ENCODE data around the gene MX2.

The MX2 gene

DNA sequence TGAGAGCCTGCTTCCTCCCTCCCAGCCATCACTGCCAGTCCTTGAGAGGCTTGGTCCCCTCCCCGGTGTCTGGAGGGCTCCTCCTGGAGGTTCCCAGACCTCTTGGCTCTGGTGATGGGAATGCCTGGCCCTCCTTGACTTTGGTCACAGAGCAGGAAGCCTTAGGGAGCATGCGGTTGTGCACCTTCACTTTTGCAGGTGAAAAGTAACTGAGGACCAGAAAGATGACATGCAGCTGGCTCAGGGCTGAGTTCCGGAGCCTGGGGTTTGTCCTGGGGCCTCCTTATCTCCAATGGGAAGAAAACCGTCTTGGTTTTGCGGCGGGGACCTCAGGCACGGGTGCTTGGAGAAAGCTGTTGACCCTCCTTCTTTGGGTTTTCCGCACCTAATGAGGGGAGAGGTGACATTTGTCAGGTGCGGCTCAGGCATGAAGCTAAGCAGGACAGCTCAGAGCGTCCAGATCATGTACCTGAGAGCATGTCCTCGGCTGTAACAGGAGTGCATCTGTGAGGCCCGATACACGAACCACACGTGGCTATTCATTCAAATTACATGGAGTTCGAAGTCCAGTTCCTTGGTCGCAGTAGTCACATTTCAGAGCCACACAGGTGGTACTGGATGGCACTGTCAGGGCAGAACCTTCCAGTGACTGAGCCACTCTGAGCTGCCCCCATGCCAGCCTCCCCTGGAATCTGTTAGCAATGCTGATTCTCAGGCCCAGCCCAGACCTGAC is 608 bp upstream of the MX2 start:
- H3F3A ChIP-seq (ENCODE audit: control insufficient read depth, insufficient read depth), result no peaks in the 10 kb centered on the region
- peaks cover 14% of the 10 kb centered on the region for H3K27me3 ChIP-seq (ENCODE audit: control insufficient read depth, low read length)
- TF ChIP-seq, protein P1, sequence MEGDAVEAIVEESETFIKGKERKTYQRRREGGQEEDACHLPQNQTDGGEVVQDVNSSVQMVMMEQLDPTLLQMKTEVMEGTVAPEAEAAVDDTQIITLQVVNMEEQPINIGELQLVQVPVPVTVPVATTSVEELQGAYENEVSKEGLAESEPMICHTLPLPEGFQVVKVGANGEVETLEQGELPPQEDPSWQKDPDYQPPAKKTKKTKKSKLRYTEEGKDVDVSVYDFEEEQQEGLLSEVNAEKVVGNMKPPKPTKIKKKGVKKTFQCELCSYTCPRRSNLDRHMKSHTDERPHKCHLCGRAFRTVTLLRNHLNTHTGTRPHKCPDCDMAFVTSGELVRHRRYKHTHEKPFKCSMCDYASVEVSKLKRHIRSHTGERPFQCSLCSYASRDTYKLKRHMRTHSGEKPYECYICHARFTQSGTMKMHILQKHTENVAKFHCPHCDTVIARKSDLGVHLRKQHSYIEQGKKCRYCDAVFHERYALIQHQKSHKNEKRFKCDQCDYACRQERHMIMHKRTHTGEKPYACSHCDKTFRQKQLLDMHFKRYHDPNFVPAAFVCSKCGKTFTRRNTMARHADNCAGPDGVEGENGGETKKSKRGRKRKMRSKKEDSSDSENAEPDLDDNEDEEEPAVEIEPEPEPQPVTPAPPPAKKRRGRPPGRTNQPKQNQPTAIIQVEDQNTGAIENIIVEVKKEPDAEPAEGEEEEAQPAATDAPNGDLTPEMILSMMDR (IDR thresholded peaks at IDR 0.05; ENCODE audit: low read depth, low read length, poor library complexity, severe bottlenecking), result no peak
- TF ChIP-seq EZH2phosphoT487 (IDR thresholded peaks at IDR 0.05; ENCODE audit: borderline replicate concordance, low read length), result no peak
- H3K4me2 ChIP-seq (ENCODE audit: low read length), result peak overlapping the region; percentile 41
- H3K9me2 ChIP-seq (replicated peaks; ENCODE audit: control insufficient read depth, low read length), result no peaks in the 10 kb centered on the region
- H3K36me3 ChIP-seq (ENCODE audit: control insufficient read depth, low read length), result no peaks in the 10 kb centered on the region
- H3K27ac ChIP-seq (ENCODE audit: low read depth, low read length), result no peak overlapping the region
- no peaks in the 10 kb centered on the region for H3K79me2 ChIP-seq (ENCODE audit: control insufficient read depth, low read length)
- no peaks in the 10 kb centered on the region for H4K20me1 ChIP-seq (ENCODE audit: control insufficient read depth, insufficient read depth, low read depth, low read length)
- peaks cover 9% of the 10 kb centered on the region; the same call in 1 of the 2 replicates for H3K4me1 ChIP-seq (ENCODE audit: control insufficient read depth, low read length)
- no peak overlapping the region for H3K4me3 ChIP-seq (ENCODE audit: low read length)
- H3K9me3 ChIP-seq (ENCODE audit: control insufficient read depth, insufficient read depth, low read length), result no peaks in the 10 kb centered on the region

DNA sequence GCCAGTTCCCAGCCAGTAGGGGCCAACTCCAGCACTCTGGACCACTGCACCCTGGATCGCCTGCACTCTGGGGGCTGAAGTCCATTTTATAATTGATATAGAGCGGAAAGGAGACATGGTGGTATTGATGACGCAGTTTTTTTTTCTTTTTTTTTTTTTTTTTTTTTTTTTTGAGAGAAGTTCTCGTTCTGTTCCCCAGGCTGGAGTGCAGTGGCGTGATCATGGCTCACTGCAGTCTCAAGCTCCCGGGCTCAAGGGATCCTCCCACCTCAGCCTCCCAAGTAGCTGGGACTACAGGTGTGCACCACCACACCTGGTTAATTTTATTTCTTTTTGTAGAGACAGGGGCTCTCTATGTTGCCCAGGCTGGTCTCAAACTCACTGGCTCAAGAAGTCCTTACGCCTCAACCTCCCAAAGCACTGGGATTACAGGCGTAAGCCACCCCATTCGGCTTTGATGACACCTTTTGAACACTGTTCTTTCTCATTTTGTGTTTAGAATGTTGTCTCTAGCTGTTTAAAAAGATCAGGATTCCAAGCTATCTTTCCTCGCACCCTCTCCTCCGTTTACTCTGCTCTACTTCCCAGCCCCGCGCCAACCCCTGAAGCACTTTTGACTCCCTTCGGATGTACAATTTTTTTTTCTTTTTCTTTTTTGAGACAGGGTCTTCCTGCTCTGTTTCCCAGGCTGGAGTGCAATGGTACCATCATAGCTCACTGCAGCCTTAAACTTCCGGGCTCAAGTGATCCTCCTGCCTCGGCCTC is 960 bp downstream of the MX2 start:
- H3K9me2 ChIP-seq (replicated peaks; ENCODE audit: control insufficient read depth, low read length), result no peaks in the 10 kb centered on the region
- H3K9me3 ChIP-seq (ENCODE audit: control insufficient read depth, insufficient read depth, low read length), result no peaks in the 10 kb centered on the region
- H3K36me3 ChIP-seq (ENCODE audit: control insufficient read depth, low read length), result no peaks in the 10 kb centered on the region
- no peaks in the 10 kb centered on the region for H3K79me2 ChIP-seq (ENCODE audit: control insufficient read depth, low read length)
- peaks cover 14% of the 10 kb centered on the region for H3K27me3 ChIP-seq (ENCODE audit: control insufficient read depth, low read length)
- H3K4me3 ChIP-seq (ENCODE audit: low read length), result no peak overlapping the region
- H4K20me1 ChIP-seq (ENCODE audit: control insufficient read depth, insufficient read depth, low read depth, low read length), result no peaks in the 10 kb centered on the region
- TF ChIP-seq, protein P1 (IDR thresholded peaks at IDR 0.05; ENCODE audit: low read depth, low read length, poor library complexity, severe bottlenecking), result no peak
- TF ChIP-seq EZH2phosphoT487 (IDR thresholded peaks at IDR 0.05; ENCODE audit: borderline replicate concordance, low read length), result no peak
- H3K4me2 ChIP-seq (ENCODE audit: low read length), result peak overlapping the region; percentile 41
- no peaks in the 10 kb centered on the region for H3F3A ChIP-seq (ENCODE audit: control insufficient read depth, insufficient read depth)
- peaks cover 25% of the 10 kb centered on the region for H3K4me1 ChIP-seq (ENCODE audit: control insufficient read depth, low read length)
- no peak overlapping the region for H3K27ac ChIP-seq (ENCODE audit: low read depth, low read length)

DNA sequence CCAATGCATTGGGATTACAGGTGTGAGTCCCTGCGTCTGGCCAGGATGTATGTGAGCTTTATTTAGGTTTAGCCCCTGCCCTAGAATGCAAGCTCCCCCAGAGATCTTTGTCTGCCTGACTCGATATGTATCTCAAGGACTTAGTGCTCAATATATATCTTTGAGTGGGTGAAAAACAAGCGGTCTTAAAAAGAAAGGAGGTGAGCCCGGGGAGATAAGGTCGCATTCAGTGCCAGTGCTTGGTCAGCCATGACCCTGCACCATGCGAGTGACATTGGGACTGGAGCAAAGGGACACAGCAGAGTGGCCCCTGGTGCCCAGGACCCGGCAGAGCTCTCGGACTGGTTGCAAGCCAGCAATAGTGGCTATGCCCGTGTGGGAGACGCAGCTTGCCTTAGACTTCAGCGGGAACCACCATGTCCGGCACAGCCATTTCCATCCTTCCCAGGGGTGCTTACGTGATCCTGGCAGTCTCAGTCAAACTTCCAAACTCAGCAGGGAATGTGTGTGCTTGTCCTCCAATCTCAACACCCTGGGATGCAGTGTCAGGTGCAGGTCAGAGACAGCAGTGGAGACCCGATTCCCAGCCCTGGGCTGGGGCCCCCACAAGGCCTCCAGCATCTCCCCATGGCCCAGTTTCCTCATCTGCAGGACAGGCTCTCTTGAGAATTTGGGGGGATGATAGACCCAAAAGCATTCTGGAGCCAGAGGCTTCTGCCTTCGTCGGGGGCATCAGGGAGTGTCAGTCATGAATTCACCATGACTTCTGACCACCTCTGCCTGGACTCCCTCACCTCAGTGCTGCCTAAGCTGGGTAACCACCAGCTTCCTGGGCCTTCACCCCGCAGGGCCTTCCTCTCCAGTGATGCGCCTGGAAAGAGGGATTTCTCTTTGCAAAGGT is 1.8 kb downstream of the MX2 start:
- Histone ChIP-seq H3K4me3 (ENCODE audit: low read length) (no peak overlapping the region), H3K36me3 (ENCODE audit: control insufficient read depth, low read length) (no peaks in the 10 kb centered on the region), H3K4me1 (ENCODE audit: control insufficient read depth, low read length) (peaks cover 33% of the 10 kb centered on the region), H3F3A (ENCODE audit: control insufficient read depth, insufficient read depth) (0 out of 2 replicates have a peak, but pooled peaks cover 5% of the 10 kb centered on the region), H3K9me2 (replicated peaks; ENCODE audit: control insufficient read depth, low read length) (no peaks in the 10 kb centered on the region), H3K4me2 (ENCODE audit: low read length) (no peak overlapping the region), H3K9me3 (ENCODE audit: control insufficient read depth, insufficient read depth, low read length) (no peaks in the 10 kb centered on the region), H3K27ac (ENCODE audit: low read depth, low read length) (no peak overlapping the region), H3K79me2 (ENCODE audit: control insufficient read depth, low read length) (no peaks in the 10 kb centered on the region), H4K20me1 (ENCODE audit: control insufficient read depth, insufficient read depth, low read depth, low read length) (no peaks in the 10 kb centered on the region), H3K27me3 (ENCODE audit: control insufficient read depth, low read length) (peaks cover 16% of the 10 kb centered on the region)
- TF ChIP-seq, protein P1 (IDR thresholded peaks at IDR 0.05; ENCODE audit: low read depth, low read length, poor library complexity, severe bottlenecking), result no peak
- no peak for TF ChIP-seq EZH2phosphoT487 (IDR thresholded peaks at IDR 0.05; ENCODE audit: borderline replicate concordance, low read length)

Measured in DOHH2 (cell line).